ENCODE results near the gene CRYBG2. TPM values are rescaled to one million over a fixed set of nuclear protein-coding genes. Genes with fewer than 3 reads are reported as not detected.

CRYBG2 gene
- total and polyA plus RNA-seq, 2 of the 13 experiments (the other 11 are each of a cell fraction or from before 2014, with no cell fraction given) = 1.3 to 2.9 TPM

DNA sequence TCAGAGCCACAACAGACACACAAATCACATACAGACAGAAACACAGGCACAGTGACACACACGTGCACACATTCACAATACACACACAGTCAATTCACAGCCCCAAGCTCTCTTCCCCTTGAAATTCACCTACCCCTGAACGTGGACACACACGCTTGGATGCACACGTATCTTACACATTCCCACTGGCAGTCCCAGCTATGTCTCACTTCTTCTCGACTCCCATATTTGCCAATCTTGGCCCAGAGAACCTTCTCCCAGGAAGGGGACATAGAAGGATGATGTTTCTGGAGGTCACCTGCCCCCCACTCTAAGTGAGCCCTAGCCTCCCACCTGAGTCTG, 1.6 kb downstream of the CRYBG2 start (continued):
- TF ChIP-seq, protein P1, sequence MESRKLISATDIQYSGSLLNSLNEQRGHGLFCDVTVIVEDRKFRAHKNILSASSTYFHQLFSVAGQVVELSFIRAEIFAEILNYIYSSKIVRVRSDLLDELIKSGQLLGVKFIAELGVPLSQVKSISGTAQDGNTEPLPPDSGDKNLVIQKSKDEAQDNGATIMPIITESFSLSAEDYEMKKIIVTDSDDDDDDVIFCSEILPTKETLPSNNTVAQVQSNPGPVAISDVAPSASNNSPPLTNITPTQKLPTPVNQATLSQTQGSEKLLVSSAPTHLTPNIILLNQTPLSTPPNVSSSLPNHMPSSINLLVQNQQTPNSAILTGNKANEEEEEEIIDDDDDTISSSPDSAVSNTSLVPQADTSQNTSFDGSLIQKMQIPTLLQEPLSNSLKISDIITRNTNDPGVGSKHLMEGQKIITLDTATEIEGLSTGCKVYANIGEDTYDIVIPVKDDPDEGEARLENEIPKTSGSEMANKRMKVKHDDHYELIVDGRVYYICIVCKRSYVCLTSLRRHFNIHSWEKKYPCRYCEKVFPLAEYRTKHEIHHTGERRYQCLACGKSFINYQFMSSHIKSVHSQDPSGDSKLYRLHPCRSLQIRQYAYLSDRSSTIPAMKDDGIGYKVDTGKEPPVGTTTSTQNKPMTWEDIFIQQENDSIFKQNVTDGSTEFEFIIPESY (CRISPR knock-in tag; IDR thresholded peaks at IDR 0.05) = 0 out of 2 replicates have a peak, but pooled peaks have one; percentile 1
- TF ChIP-seq HBP1 (CRISPR knock-in tag; IDR thresholded peaks at IDR 0.05; ENCODE audit: low read depth) (no peak), FOXP1 (IDR thresholded peaks at IDR 0.05) (0 out of 2 replicates have a peak, but pooled peaks have one; percentile 37), FOXP1 (CRISPR knock-in tag; IDR thresholded peaks at IDR 0.05) (no peak), ZBTB38 (CRISPR knock-in tag; IDR thresholded peaks at IDR 0.05) (peak; percentile 85)

GRCh38 chr1:26351590-26352337, 2.2 kb downstream of the CRYBG2 start:
- Histone ChIP-seq H3K27me3 (ENCODE audit: control insufficient read depth in 1 of 2, insufficient read depth in 2 of 2, low read length in 2 of 2) (no peaks in the 10 kb centered on the region), H2AFZ (ENCODE audit: low read length) (no peak overlapping the region), H3K9ac (ENCODE audit: insufficient read depth, low read depth, low read length) (peak overlapping the region; percentile 97), H3K4me3 (replicated peaks in 1 of 3; ENCODE audit: insufficient read depth in 1 of 3, low read depth in 2 of 3, low read length in 3 of 3) (peak overlapping the region in 2 of 3 experiments; percentile 34 to 64; a peak in 4 of 6 replicates), H3K4me1 (ENCODE audit: insufficient read depth, low read length) (peaks cover 89% of the 10 kb centered on the region), H4K20me1 (ENCODE audit: insufficient read depth, low read length) (no peaks in the 10 kb centered on the region), H3K79me2 (ENCODE audit: insufficient read depth, low read length) (peaks cover 5% of the 10 kb centered on the region), H3K27ac (ENCODE audit: extremely low read length, insufficient read depth, low read length) (peak overlapping the region; percentile 100), H3K9me3 (ENCODE audit: low read length) (no peaks in the 10 kb centered on the region), H3K4me2 (ENCODE audit: low read depth, low read length) (peak overlapping the region; percentile 90), H3K36me3 (replicated peaks in 1 of 2; ENCODE audit: control insufficient read depth in 1 of 2, insufficient read depth in 2 of 2, low read length in 2 of 2) (no peaks in the 10 kb centered on the region)
- no TSS peak for BruUV-seq (replicated peaks)
- intact Hi-C loops (cut with micrococcal nuclease; ENCODE audit: unreplicated experiment) = loop anchor here (1.0 to 2.0 kb wide), 2 partner anchors 8 to 45 kb away; partner anchors contain the start of gene UBXN11
- ChIA-PET CTCF (ENCODE audit: low intra/inter-chr PET ratio, low total read pairs) (no interaction called here), POLR2A (interaction anchor here (0.6 to 4.0 kb wide), 16 partner anchors 7 to 118 kb away, joined by 3 to 65 read pairs (median 4); partner anchors contain the start of genes CEP85, SH3BGRL3 and UBXN11)
- ATAC-seq (peak; percentile 86), FAIRE-seq (no peak), DNase-seq (ENCODE audit: low spot score) (peak; percentile 97)
- 13% methylated on average over 10 of the region's 12 CpGs for WGBS (ENCODE audit: low lambda C conversion rate)
- in situ Hi-C loops (cut with HindIII; ENCODE audit: extremely low pct_ligation_motif_present, low pct_unique_long_range_greater_than_20kb) = no loop called here
- TF ChIP-seq ZNF282 (IDR thresholded peaks at IDR 0.05; ENCODE audit: partially characterized antibody) = no peak
- peak; percentile 22; the same call in 1 of the 2 replicates for TF ChIP-seq POGZ (CRISPR knock-in tag; IDR thresholded peaks at IDR 0.05)
- no peak for TF ChIP-seq SMYD3 (CRISPR knock-in tag; IDR thresholded peaks at IDR 0.05)
- TF ChIP-seq, protein P2, sequence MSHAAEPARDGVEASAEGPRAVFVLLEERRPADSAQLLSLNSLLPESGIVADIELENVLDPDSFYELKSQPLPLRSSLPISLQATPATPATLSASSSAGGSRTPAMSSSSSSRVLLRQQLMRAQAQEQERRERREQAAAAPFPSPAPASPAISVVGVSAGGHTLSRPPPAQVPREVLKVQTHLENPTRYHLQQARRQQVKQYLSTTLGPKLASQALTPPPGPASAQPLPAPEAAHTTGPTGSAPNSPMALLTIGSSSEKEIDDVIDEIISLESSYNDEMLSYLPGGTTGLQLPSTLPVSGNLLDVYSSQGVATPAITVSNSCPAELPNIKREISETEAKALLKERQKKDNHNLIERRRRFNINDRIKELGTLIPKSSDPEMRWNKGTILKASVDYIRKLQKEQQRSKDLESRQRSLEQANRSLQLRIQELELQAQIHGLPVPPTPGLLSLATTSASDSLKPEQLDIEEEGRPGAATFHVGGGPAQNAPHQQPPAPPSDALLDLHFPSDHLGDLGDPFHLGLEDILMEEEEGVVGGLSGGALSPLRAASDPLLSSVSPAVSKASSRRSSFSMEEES (CRISPR knock-in tag; IDR thresholded peaks at IDR 0.05) = peak; percentile 86
- peak; percentile 53; the same call in 1 of the 2 replicates for TF ChIP-seq HNF1B (CRISPR knock-in tag; IDR thresholded peaks at IDR 0.05)
- 0 out of 2 replicates have a peak, but pooled peaks have one; percentile 16 for TF ChIP-seq HNF4G (IDR thresholded peaks at IDR 0.05; ENCODE audit: borderline replicate concordance, low read depth, low read length)
- TF ChIP-seq HNF4G (CRISPR knock-in tag; IDR thresholded peaks at IDR 0.05; ENCODE audit: borderline replicate concordance, low read depth) = 0 out of 2 replicates have a peak, but pooled peaks have one; percentile 25
- peak; percentile 50 for TF ChIP-seq SKI (IDR thresholded peaks at IDR 0.05; ENCODE audit: partially characterized antibody)
- no peak for TF ChIP-seq TP53 (CRISPR knock-in tag; conservative IDR thresholded peaks at IDR 0.05)
- TF ChIP-seq ZNF567 (CRISPR knock-in tag; IDR thresholded peaks at IDR 0.05; ENCODE audit: borderline replicate concordance) = 0 out of 2 replicates have a peak, but pooled peaks have one; percentile 2
- TF ChIP-seq KLF12 (CRISPR knock-in tag; IDR thresholded peaks at IDR 0.05; ENCODE audit: borderline replicate concordance) = no peak
- TF ChIP-seq CBFB (CRISPR knock-in tag; IDR thresholded peaks at IDR 0.05) = no peak
